ES-I3 (cell line): ENCODE results near the gene HSPB1.
"Not testable (repeated sequence)": the region's sequence is repeated elsewhere in the genome, so short reads cannot be mapped to it uniquely, and the experiment has no call there.

Experiments
- H3K36me3 ChIP-seq: 2 replicates; pipeline ENCODE4 v1.6.1; 2013; ENCODE audit warnings: mild to moderate bottlenecking, low read length, control low read depth, moderate library complexity; ENCODE audit not compliant: insufficient read depth
- H3K4me1 ChIP-seq: 2 replicates; pipeline ENCODE4 v1.6.1; 2013; ENCODE audit warnings: mild to moderate bottlenecking, control low read depth, low read length; ENCODE audit not compliant: insufficient read depth
- H3K9ac ChIP-seq: 2 replicates; pipeline ENCODE4 v1.6.1; 2013; ENCODE audit warnings: low read depth, mild to moderate bottlenecking, low read length, moderate library complexity
- H3K9me3 ChIP-seq: 2 replicates; pipeline ENCODE4 v1.6.1; 2013; ENCODE audit warnings: mild to moderate bottlenecking, low read length, moderate library complexity; ENCODE audit not compliant: control insufficient read depth, insufficient read depth

The HSPB1 gene

GRCh38 chr7:76290847-76291350 lies 11.6 kb upstream of the HSPB1 start:
- not testable (repeated sequence) for H3K9ac ChIP-seq, H3K9me3 ChIP-seq, H3K36me3 ChIP-seq
- peaks cover 31% of the 10 kb centered on the region for H3K4me1 ChIP-seq

DNA sequence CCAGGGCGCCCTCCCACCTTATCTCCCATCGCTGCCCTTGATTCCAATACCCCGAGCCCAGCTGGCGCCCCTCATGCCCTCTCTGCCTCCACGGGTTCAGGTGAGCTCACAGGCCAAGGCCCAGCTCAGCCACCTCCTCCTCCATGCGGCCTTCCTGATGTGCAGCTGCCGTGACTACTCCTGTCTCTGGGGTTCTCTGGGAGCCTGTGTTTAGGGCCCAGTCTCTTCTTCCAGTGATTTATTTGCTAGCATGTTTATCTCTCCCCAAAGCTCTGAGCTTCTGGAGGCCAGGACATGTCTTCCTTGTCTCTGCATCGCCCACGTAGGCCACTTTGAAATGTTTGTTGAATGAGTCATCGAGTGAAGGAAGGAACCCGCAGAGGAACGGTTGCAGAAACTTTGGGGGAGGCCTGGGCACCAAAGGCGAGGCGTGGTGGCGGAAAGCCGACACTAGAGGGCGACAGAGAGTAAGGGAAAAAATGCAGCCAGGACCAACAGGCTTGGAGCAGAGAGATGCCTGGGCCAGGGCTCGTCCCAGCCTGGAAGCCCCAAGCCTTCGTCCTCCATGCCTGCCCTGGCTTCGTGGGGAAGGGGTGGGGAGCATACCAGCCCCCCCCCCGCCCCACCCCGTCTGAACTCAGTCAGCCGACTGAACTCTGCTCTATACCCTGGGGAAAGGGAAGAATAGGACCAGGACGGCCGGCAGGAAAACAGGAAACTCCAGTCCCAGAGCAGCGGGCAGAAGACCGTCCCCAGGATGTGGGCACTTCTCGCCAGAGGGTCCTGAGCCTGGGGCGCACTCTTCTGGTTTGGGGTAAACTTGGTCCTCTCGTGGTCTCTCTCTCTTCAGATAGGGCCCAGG lies 10.9 kb upstream of the HSPB1 start:
- Histone ChIP-seq H3K9me3 (no peaks in the 10 kb centered on the region), H3K9ac (peak overlapping the region; percentile 36), H3K36me3 (no peaks in the 10 kb centered on the region), H3K4me1 (peaks cover 31% of the 10 kb centered on the region)

DNA sequence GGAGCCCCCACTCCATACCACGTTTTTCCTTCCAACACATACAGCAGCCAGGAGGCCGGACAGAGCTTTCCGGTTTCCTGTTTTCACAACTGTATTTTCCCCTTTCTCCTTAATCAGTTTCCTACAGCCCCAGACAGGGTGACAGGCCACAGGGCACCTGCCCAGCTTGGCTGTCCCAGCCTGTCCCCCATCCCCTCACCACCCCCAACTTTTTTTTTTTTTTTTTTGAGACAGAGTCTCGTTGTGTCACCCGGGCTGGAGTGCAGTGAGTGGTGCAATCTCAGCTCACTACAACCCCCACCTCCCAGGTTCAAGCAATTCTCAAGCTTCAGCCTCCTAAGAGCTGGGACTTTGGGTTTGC lies 10.3 kb upstream of the HSPB1 start:
- H3K4me1 ChIP-seq = peaks cover 29% of the 10 kb centered on the region
- H3K9ac ChIP-seq = peak overlapping the region; percentile 36
- H3K9me3 ChIP-seq = no peaks in the 10 kb centered on the region
- no peaks in the 10 kb centered on the region for H3K36me3 ChIP-seq

DNA sequence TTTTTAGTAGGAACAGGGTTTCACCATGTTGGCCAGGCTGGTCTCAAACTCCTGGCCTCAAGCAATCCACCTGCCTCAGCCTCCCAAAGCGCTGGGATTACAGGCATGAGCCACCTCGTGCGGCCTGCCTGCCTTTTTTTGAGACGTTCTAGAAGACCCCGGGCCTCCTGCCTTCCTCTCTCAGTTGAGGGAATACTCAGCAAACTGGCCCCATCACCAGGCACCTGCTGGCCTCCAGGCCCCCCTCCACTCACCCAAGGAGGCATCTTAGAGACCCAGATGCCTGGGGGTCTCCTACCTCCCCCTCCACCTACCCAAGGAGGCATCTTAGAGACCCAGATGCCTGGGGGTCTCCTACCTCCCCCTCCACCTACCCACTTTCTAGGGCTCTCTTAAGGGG lies 9.6 kb upstream of the HSPB1 start:
- H3K36me3 ChIP-seq, H3K9me3 ChIP-seq, H3K9ac ChIP-seq: not testable (repeated sequence)
- H3K4me1 ChIP-seq = peaks cover 26% of the 10 kb centered on the region

- Histone ChIP-seq H3K4me1 (peaks cover 26% of the 10 kb centered on the region), H3K9me3 (no peaks in the 10 kb centered on the region), H3K9ac (no peak overlapping the region), H3K36me3 (no peaks in the 10 kb centered on the region)
Measured at GRCh38 chr7:76293407-76293901, 9.0 kb upstream of the HSPB1 start.

DNA sequence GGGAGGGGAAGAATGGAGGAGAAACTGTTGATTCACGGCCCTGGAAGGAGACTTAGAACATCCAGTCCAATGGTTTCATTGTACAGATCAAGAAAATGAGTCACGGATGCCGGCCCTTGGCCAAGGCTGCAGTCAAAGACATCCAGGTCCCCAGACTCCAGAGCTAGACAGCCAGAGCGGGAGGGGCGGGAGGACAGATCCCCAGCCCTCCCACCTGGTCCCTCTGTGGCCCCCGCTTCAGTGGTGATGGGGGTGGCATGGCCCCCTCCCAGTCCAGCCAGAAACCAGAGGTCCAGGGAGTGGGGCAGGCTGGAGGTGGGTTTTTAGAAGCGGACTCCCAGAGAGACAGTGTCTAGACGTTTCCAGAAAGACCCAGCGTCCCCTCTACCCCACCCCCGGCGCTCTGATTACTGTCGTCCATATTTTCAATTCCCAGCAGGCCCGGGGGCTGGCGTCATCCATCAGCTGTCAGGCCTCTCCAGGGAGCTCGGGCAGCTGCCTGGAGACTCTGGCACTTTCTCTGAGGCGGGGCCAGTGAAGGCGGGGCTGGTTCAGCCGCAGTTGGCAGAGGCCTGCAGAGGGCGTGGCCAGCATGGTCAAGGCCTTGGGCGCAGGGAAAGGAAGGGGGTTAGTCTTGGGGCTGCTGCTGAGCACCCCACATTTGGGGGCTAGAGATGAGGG lies 8.0 kb upstream of the HSPB1 start:
- Histone ChIP-seq H3K4me1 (peaks cover 24% of the 10 kb centered on the region), H3K36me3 (no peaks in the 10 kb centered on the region), H3K9ac (peak overlapping the region; percentile 29; the same call in 1 of the 2 replicates), H3K9me3 (no peaks in the 10 kb centered on the region)

- Histone ChIP-seq H3K9ac (no peak overlapping the region), H3K4me1 (peaks cover 9% of the 10 kb centered on the region; the same call in 1 of the 2 replicates), H3K36me3 (no peaks in the 10 kb centered on the region), H3K9me3 (no peaks in the 10 kb centered on the region)
Measured at GRCh38 chr7:76296743-76297740, 5.4 kb upstream of the HSPB1 start.

GRCh38 chr7:76300166-76300731 lies 2.2 kb upstream of the HSPB1 start:
- Histone ChIP-seq H3K36me3 (no peaks in the 10 kb centered on the region), H3K9me3 (no peaks in the 10 kb centered on the region), H3K4me1 (0 out of 2 replicates have a peak, but pooled peaks cover 5% of the 10 kb centered on the region), H3K9ac (no peak overlapping the region)

- Histone ChIP-seq H3K9ac (no peak overlapping the region), H3K4me1 (peaks cover 5% of the 10 kb centered on the region; the same call in 1 of the 2 replicates)
Measured at GRCh38 chr7:76301000-76301399, 1.5 kb upstream of the HSPB1 start.

DNA sequence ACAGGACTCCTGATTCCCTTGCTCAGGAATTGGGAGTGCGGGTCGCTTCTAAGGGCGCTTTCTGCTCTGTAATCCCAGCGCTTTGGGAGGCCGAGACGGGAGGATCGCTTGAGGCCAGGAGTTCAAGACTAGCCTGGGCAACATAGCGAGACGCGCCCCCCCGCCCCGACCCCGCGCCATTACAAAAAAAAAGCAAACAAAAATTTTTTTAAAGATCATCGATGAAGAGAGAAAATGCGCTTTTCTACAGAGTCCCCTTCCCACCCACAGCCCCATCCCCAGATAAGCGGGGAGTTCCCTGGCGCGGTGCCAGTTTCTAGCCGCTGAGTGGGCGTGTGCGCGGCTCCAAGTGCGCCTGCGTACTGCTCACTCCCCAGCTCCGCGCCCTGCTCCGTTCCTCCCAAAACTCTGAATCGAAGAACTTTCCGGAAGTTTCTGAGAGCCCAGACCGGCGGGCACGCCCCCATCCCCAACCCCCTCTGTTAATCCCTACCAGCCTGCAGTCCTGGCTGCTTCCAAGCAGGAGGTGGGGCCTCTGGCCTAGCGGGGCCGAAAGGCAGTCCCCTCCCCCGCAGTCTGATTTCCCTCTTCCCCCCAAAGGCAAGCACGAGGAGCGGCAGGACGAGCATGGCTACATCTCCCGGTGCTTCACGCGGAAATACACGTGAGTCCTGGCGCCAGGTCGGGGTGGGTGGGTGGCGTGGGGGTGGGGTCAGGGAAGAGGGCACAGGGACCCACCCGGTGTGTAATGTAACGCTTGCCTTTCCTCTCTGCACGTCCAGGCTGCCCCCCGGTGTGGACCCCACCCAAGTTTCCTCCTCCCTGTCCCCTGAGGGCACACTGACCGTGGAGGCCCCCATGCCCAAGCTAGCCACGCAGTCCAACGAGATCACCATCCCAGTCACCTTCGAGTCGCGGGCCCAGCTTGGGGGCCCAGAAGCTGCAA lies 1.0 kb downstream of the HSPB1 start:
- Histone ChIP-seq H3K4me1 (peaks cover 18% of the 10 kb centered on the region; the same call in 1 of the 2 replicates), H3K36me3 (no peaks in the 10 kb centered on the region), H3K9ac (peak overlapping the region; percentile 77; the same call in 1 of the 2 replicates), H3K9me3 (no peaks in the 10 kb centered on the region)

More at GRCh38 chr7:76301000-76301399, 1.5 kb upstream of the HSPB1 start:
- Histone ChIP-seq H3K9me3 (no peaks in the 10 kb centered on the region), H3K36me3 (no peaks in the 10 kb centered on the region)

GRCh38 chr7:76304888-76305375 lies 2.5 kb downstream of the HSPB1 start:
- H3K9me3 ChIP-seq = no peaks in the 10 kb centered on the region
- H3K9ac ChIP-seq = no peak overlapping the region
- H3K36me3 ChIP-seq = no peaks in the 10 kb centered on the region
- H3K4me1 ChIP-seq = peaks cover 18% of the 10 kb centered on the region; the same call in 1 of the 2 replicates

GRCh38 chr7:76308874-76309273 lies 6.4 kb downstream of the HSPB1 start:
- not testable (repeated sequence) for H3K36me3 ChIP-seq, H3K9ac ChIP-seq, H3K9me3 ChIP-seq
- peaks cover 22% of the 10 kb centered on the region; the same call in 1 of the 2 replicates for H3K4me1 ChIP-seq
